Smooth muscle cell (in vitro differentiated cells): Measurements from ENCODE around the gene PAX1. TPM values are rescaled to one million over a fixed set of nuclear protein-coding genes. Genes with fewer than 3 reads are reported as not detected.

ENCODE experiments used
- DNase-seq: peaks from one replicate; lab custom pipeline; 2025; ENCODE audit not compliant: unreplicated experiment; lab: John Stamatoyannopoulos, UW
- H2AFZ ChIP-seq: fragments of 200-600 bp; sonication (generic); 2 replicates; pipeline ENCODE4 v1.6.0; 2016; ENCODE audit warnings: antibody characterized with exemption, low read depth, mild to moderate bottlenecking
- H3F3A ChIP-seq: fragments of 200-600 bp; sonication (generic); 2 replicates; pipeline ENCODE4 v1.6.0; 2017; ENCODE audit warnings: antibody characterized with exemption, low read depth
- H3K27ac ChIP-seq: fragments of 200-600 bp; sonication (generic); 2 replicates; pipeline ENCODE4 v1.5.1; 2016; ENCODE audit warnings: low read depth, mild to moderate bottlenecking
- H3K27me3 ChIP-seq: fragments of 200-600 bp; sonication (generic); 2 replicates; pipeline ENCODE4 v1.6.1; 2016; ENCODE audit warnings: low read depth, mild to moderate bottlenecking
- H3K36me3 ChIP-seq: fragments of 200-600 bp; sonication (generic); 2 replicates; pipeline ENCODE4 v1.5.1; 2016; ENCODE audit warnings: low read depth
- H3K4me1 ChIP-seq: fragments of 200-600 bp; sonication (generic); 2 replicates; pipeline ENCODE4 v1.5.1; 2016; ENCODE audit warnings: low read depth
- H3K4me2 ChIP-seq: fragments of 200-600 bp; sonication (generic); 2 replicates; pipeline ENCODE4 v1.6.0; 2016; ENCODE audit warnings: mild to moderate bottlenecking
- H3K4me3 ChIP-seq: fragments of 200-600 bp; sonication (generic); 2 replicates; pipeline ENCODE4 v1.5.1; 2016; ENCODE audit warnings: mild to moderate bottlenecking
- H3K79me2 ChIP-seq: fragments of 200-600 bp; sonication (generic); 2 replicates; pipeline ENCODE4 v1.6.0; 2016; ENCODE audit warnings: low read depth, mild to moderate bottlenecking
- H3K9ac ChIP-seq: fragments of 200-600 bp; sonication (generic); 2 replicates; pipeline ENCODE4 v1.6.0; 2016; ENCODE audit warnings: low read depth
- H3K9me3 ChIP-seq: fragments of 200-600 bp; sonication (generic); replicated peaks from 2 replicates; pipeline ENCODE4 v1.5.1; 2016; ENCODE audit warnings: low read depth
- H4K20me1 ChIP-seq: fragments of 200-600 bp; sonication (generic); 2 replicates; pipeline ENCODE4 v1.6.0; 2016; ENCODE audit warnings: low read depth
- WGBS: methylation state at CpG from one replicate; pipeline ENCODE4 v1.1.7; 2016; ENCODE audit warnings: low lambda C conversion rate; 5-methylcytosine and 5-hydroxymethylcytosine counted together
- polyA plus RNA-seq: library from polyadenylated mRNA; unstranded; fragments of >200 nt; fragmentation: Nextera tagmentation; extraction: Ambion mirVana; gene quantifications from 2 replicates; pipeline ENCODE4 v1.2.1, GENCODE V29; 2016
- total RNA-seq: library from RNA; depleted of rRNA; stranded (reverse); fragments of >200 nt; gene quantifications from 2 replicates; pipeline ENCODE4 v1.2.3, GENCODE V29; 2014
- TF ChIP-seq, protein P1 (sequence below): fragments of 200-600 bp; sonication (generic); IDR thresholded peaks from 2 replicates; pipeline ENCODE4 v1.5.1; 2017; ENCODE audit warnings: borderline replicate concordance, mild to moderate bottlenecking, antibody characterized with exemption; ENCODE audit not compliant: insufficient read depth, poor library complexity, severe bottlenecking

The PAX1 gene
- total and polyA plus RNA-seq, 2 experiments from 2014 or later = not detected

DNA sequence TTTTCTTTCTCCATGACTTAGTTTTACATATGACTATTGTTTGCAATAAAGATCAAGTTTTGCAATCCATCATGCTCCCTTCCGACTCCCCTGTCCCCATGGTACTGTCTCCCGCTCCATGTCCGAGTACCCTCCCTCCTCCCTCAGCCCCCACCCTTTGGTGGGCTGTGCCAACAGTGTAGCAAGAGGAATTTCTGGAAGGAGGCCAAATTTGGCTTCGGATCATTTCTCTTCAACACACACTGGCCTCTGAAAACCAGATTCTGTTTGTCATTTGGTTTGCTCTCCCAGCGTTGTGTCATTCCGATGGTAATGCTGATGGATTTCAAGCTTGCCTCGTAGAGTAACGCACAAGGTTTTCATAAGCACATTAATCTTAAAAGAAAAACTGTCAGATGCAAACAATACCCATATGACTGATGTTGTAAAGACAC is 22.9 kb upstream of the PAX1 start:
- Histone ChIP-seq H4K20me1 (no peaks in the 10 kb centered on the region), H3K27me3 (peaks cover 11% of the 10 kb centered on the region), H3K4me2 (no peak overlapping the region), H3K79me2 (no peaks in the 10 kb centered on the region), H2AFZ (no peak overlapping the region), H3K9ac (no peak overlapping the region), H3K9me3 (no peaks in the 10 kb centered on the region), H3K27ac (no peak overlapping the region), H3K4me1 (no peaks in the 10 kb centered on the region), H3F3A (no peaks in the 10 kb centered on the region), H3K36me3 (no peaks in the 10 kb centered on the region), H3K4me3 (no peak overlapping the region)
- 87% methylated on average over 8 of the region's 8 CpGs for WGBS
- no peak for DNase-seq
- TF ChIP-seq, protein P1, sequence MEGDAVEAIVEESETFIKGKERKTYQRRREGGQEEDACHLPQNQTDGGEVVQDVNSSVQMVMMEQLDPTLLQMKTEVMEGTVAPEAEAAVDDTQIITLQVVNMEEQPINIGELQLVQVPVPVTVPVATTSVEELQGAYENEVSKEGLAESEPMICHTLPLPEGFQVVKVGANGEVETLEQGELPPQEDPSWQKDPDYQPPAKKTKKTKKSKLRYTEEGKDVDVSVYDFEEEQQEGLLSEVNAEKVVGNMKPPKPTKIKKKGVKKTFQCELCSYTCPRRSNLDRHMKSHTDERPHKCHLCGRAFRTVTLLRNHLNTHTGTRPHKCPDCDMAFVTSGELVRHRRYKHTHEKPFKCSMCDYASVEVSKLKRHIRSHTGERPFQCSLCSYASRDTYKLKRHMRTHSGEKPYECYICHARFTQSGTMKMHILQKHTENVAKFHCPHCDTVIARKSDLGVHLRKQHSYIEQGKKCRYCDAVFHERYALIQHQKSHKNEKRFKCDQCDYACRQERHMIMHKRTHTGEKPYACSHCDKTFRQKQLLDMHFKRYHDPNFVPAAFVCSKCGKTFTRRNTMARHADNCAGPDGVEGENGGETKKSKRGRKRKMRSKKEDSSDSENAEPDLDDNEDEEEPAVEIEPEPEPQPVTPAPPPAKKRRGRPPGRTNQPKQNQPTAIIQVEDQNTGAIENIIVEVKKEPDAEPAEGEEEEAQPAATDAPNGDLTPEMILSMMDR = no peak

DNA sequence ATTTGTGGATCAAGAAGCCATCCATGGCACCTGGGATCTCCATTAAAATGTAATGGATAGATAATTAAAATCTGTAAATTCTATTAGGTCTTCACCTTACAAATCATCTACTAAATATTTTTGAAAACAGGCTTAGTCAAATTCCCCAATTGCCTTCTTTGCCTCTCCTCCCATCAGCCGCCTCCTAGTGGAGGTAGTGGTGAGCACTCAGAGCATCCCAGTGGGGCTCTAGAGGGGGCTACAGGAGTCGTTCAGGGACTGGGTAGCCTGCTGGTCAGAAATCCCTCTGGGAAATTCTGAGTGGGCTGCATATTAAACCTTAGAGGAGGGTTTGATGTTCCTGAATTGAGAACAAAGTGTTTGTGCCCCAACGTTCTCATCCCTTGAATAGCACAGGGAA is 20.8 kb upstream of the PAX1 start:
- H3K79me2 ChIP-seq = no peaks in the 10 kb centered on the region
- H3K9ac ChIP-seq = no peak overlapping the region
- H3K27me3 ChIP-seq = peaks cover 19% of the 10 kb centered on the region
- TF ChIP-seq, protein P1 = no peak
- no peak for DNase-seq
- H3K4me1 ChIP-seq = no peaks in the 10 kb centered on the region
- no peak overlapping the region for H3K4me3 ChIP-seq
- H2AFZ ChIP-seq = no peak overlapping the region
- no peak overlapping the region for H3K27ac ChIP-seq
- H3K4me2 ChIP-seq = no peak overlapping the region
- 33% methylated on average over 3 of the region's 3 CpGs for WGBS
- no peaks in the 10 kb centered on the region for H3K36me3 ChIP-seq
- no peaks in the 10 kb centered on the region for H4K20me1 ChIP-seq
- H3F3A ChIP-seq = no peaks in the 10 kb centered on the region
- no peaks in the 10 kb centered on the region for H3K9me3 ChIP-seq

DNA sequence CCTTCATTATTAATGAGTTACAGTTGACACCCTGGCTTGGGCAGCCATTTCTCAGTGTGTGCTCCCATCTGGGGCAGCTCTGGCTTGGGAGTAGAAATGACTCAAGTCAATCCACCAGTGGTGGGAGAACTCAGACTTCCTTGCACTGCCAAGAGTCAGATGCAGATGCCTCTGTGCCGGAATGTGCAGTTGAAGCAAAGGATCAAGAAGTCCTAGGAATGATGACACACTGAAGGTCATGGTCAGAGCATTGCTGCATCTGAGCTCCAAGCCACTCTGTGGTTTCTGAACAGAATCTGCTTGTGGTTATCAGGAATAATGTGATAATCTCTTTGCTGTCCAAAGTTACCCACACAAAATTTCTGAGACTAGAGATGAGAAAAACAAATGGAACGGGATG is 19.5 kb upstream of the PAX1 start:
- H3K79me2 ChIP-seq = no peaks in the 10 kb centered on the region
- H3K4me3 ChIP-seq = no peak overlapping the region
- DNase-seq = no peak
- H2AFZ ChIP-seq = no peak overlapping the region
- H3K9me3 ChIP-seq = no peaks in the 10 kb centered on the region
- H3K27ac ChIP-seq = no peak overlapping the region
- peaks cover 31% of the 10 kb centered on the region for H3K27me3 ChIP-seq
- H3F3A ChIP-seq = no peaks in the 10 kb centered on the region
- H3K36me3 ChIP-seq = no peaks in the 10 kb centered on the region
- WGBS = 53% methylated on average over 2 of the region's 2 CpGs
- TF ChIP-seq, protein P1 = no peak
- no peak overlapping the region for H3K9ac ChIP-seq
- no peaks in the 10 kb centered on the region for H4K20me1 ChIP-seq
- H3K4me1 ChIP-seq = no peaks in the 10 kb centered on the region
- no peak overlapping the region for H3K4me2 ChIP-seq

DNA sequence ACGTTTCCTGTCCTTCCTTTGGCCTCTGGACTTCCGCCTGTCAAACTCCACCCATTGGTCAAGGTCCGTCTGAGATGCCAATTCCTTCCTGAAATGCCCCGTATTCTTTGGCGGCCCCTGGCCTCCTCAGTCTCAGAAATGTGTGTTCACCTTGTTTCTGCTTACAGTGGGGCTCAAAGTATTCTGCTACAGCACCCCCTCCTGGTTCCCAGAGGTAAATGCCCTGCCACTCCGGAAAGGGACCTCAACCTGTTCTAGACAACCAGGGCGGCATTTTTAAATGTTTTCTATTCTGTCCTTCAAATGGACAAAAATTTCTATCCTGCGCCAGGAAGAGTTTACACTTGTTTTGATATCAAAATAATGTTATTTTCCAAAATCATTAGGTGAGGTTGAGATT is 12.1 kb upstream of the PAX1 start:
- Histone ChIP-seq H4K20me1 (no peaks in the 10 kb centered on the region), H3F3A (no peaks in the 10 kb centered on the region), H3K4me2 (no peak overlapping the region), H3K4me3 (no peak overlapping the region), H3K9ac (no peak overlapping the region), H3K36me3 (no peaks in the 10 kb centered on the region), H3K4me1 (no peaks in the 10 kb centered on the region), H3K27ac (no peak overlapping the region), H3K9me3 (no peaks in the 10 kb centered on the region), H3K27me3 (peaks cover 84% of the 10 kb centered on the region), H2AFZ (no peak overlapping the region), H3K79me2 (no peaks in the 10 kb centered on the region)
- TF ChIP-seq, protein P1 = peak; percentile 29
- WGBS = 32% methylated on average over 8 of the region's 8 CpGs
- no peak for DNase-seq
